Transverse colon (tissue), 4 donors: ENCODE measurements around the gene NPRL2. TPM values are rescaled to one million over a fixed set of nuclear protein-coding genes. Genes with fewer than 3 reads are reported as not detected.
A peak's percentile ranks its signal among the peaks of the same experiment; 100 is the strongest.

ENCODE experiments used
- DNase-seq: peaks from one replicate; pipeline ENCODE4 v3.0.0-alpha.2; 2019
- H3K27ac ChIP-seq, 4 donors: fragments of 200-600 bp; sonication (generic); 2 replicates each; pipeline ENCODE4 v1.5.1; 2016 to 2018; ENCODE audit warnings: inconsistent platforms in 4 of 4
- H3K27me3 ChIP-seq: fragments of 200-600 bp; sonication (generic); 2 replicates; pipeline ENCODE4 v1.5.1; 2017; ENCODE audit warnings: inconsistent platforms
- H3K36me3 ChIP-seq, 4 donors: fragments of 200-600 bp; sonication (generic); 2 replicates each; pipeline ENCODE4 v1.5.1; 2017 to 2019; ENCODE audit warnings: inconsistent platforms in 4 of 4
- H3K4me1 ChIP-seq, 4 donors: fragments of 200-600 bp; sonication (generic); 2 replicates each; pipeline ENCODE4 v1.5.1; 2017 to 2020; ENCODE audit warnings: inconsistent platforms in 4 of 4
- H3K4me3 ChIP-seq, 4 donors: fragments of 200-600 bp; sonication (generic); 1 replicate in 1 of 4; 2 replicates in 3 of 4; pipeline versions ENCODE4 v1.5.1 to v1.6.1; 2017 to 2019; ENCODE audit warnings: inconsistent platforms in 4 of 4
- H3K9me3 ChIP-seq, 2 donors: fragments of 200-600 bp; sonication (generic); 2 replicates each; pipeline ENCODE4 v1.5.1; 2017 to 2019; ENCODE audit warnings: inconsistent platforms in 2 of 2
- EP300 ChIP-seq: sonication (generic); formaldehyde crosslinking; IDR thresholded peaks from one replicate; pipeline ENCODE4 v1.6.1; 2017; ENCODE audit warnings: antibody characterized with exemption, low read depth
- POLR2A ChIP-seq: fragments of 450-650 bp; IDR thresholded peaks from one replicate; pipeline ENCODE4 v1.6.1; 2016; ENCODE audit warnings: antibody characterized with exemption, mild to moderate bottlenecking, moderate library complexity
- POLR2AphosphoS5 ChIP-seq, 3 donors: sonication (generic); formaldehyde crosslinking; IDR thresholded peaks; one replicate each; pipeline ENCODE4 v1.6.1; 2016; ENCODE audit warnings: antibody characterized with exemption in 3 of 3
- WGBS, 2 donors: methylation state at CpG; one replicate each; pipeline ENCODE4 v1.1.5; 2018; ENCODE audit warnings: low coverage in 1 of 2; 5-methylcytosine and 5-hydroxymethylcytosine counted together
- in situ Hi-C, 4 donors: fragments of 200-750 bp; cut with MboI; loops; one replicate each; pipeline versions ENCODE4 v1.15.0 to v1.15.1; 2017; ENCODE audit warnings: low sequenced_read_pairs in 3 of 4, low pct_ligation_motif_present in 1 of 4, low pct_unique_long_range_greater_than_20kb in 1 of 4
- intact Hi-C: fragments of 100-400 bp; cut with DNase I; formaldehyde crosslinking; loops from one replicate; pipeline ENCODE4 v1.15.1; 2023; ENCODE audit warnings: low total_unique reads
- total RNA-seq, 4 donors: library from RNA; depleted of rRNA; stranded (reverse); fragments of >200 nt; gene quantifications; one replicate each; pipeline ENCODE4 v1.1.0, GENCODE V29; 2016
- TF ChIP-seq, protein P1 (sequence below), 5 experiments: fragments of 200-600 bp in 3 of 5; fragments of 450-650 bp in 2 of 5; sonication (generic) in 3 of 5; IDR thresholded peaks; 1 replicate in 2 of 5; 2 replicates in 3 of 5; pipeline ENCODE4 v1.5.1; 2016 to 2017; ENCODE audit warnings: antibody characterized with exemption in 5 of 5, inconsistent platforms in 3 of 5, mild to moderate bottlenecking in 2 of 5, moderate library complexity in 1 of 5

NPRL2 gene
- total RNA-seq, 4 donors from 2014 or later, result 6.0 to 29.2 (median 13.1) TPM

DNA sequence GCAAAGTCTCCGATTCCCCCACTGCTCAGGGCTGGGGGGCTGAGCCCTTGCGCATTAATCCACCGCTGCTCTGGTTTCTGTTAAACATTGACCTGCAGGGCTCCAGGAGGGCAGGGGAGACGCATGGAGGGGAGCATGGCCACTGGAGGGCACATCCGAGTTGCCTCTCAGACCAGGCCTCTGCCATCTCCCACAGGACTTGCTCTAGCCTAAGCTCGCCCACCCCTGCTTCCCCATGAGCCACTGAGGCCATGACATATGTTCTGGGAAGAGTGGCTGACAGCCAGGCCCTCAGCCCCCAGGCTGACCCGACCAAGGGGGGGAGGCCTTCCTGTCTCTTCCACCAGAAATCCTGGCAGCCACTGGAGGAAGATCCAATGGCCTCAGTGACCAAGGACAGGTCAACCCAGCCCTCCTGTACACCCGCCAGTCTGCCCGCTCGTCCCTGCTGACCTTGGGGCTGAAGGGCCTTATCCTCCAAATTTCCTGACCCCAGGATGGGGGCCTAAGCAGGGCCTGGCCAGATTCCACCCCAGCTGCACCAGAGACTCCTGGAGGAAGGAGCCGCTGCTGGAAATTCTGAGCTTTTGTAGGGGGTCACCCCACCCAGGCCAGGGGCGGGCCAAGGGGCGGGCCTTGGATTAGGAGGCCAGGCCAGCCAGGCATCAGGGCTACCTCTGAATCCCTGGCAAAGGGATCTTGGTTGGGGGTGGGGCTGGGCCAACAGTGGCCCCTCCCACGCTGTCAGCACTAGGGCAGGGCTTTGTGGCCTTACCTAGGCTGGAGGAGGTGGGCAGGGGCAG is 47.4 kb downstream of the NPRL2 start, which contains the start of gene HYAL1:
Gene HYAL1, minus strand, starts transcription at position 562 of the 803 bp plus-strand sequence. CDS start 618 bp downstream, outside the sequence.
- no peaks in the 10 kb centered on the region for H3K27me3 ChIP-seq
- no peaks in the 10 kb centered on the region for H3K9me3 ChIP-seq

GRCh38 chr3:50302095-50303012 is 48.2 kb downstream of the NPRL2 start:
- in situ Hi-C loops, result no loop called here
- H3K27ac ChIP-seq, result peak overlapping the region; percentile 48 to 73 (median 58)
- TF ChIP-seq EP300 (no peak), POLR2A (no peak), POLR2AphosphoS5 (IDR thresholded peaks at IDR 0.05) (no peak)
- TF ChIP-seq, protein P1, sequence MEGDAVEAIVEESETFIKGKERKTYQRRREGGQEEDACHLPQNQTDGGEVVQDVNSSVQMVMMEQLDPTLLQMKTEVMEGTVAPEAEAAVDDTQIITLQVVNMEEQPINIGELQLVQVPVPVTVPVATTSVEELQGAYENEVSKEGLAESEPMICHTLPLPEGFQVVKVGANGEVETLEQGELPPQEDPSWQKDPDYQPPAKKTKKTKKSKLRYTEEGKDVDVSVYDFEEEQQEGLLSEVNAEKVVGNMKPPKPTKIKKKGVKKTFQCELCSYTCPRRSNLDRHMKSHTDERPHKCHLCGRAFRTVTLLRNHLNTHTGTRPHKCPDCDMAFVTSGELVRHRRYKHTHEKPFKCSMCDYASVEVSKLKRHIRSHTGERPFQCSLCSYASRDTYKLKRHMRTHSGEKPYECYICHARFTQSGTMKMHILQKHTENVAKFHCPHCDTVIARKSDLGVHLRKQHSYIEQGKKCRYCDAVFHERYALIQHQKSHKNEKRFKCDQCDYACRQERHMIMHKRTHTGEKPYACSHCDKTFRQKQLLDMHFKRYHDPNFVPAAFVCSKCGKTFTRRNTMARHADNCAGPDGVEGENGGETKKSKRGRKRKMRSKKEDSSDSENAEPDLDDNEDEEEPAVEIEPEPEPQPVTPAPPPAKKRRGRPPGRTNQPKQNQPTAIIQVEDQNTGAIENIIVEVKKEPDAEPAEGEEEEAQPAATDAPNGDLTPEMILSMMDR (IDR thresholded peaks at IDR 0.05), result no peak
- intact Hi-C loops, result no loop called here
- H3K36me3 ChIP-seq, result no peaks in the 10 kb centered on the region
- H3K4me3 ChIP-seq, result peak overlapping the region in 1 of 4 donors; percentile 13
- no peaks in the 10 kb centered on the region for H3K27me3 ChIP-seq
- DNase-seq, result no peak
- no peaks in the 10 kb centered on the region for H3K9me3 ChIP-seq
- WGBS, 2 donors, result 87 to 100% methylated on average over 1 to 32 of the region's 32 CpGs
- peaks cover 15 to 35% (median 32%) of the 10 kb centered on the region in 4 donors for H3K4me1 ChIP-seq

More for the DNA sequence above, 47.4 kb downstream of the NPRL2 start, which contains the start of gene HYAL1:
- H3K4me1 ChIP-seq, result peaks cover 12 to 32% (median 30%) of the 10 kb centered on the region in 4 donors
- intact Hi-C loops, result no loop called here
- WGBS, 2 donors, result 58 to 70% methylated on average over 2 to 13 of the region's 14 CpGs
- peak within 1 kb of the TSS; percentile 48 to 73 (median 58) for H3K27ac ChIP-seq
- in situ Hi-C loops, result no loop called here
- TF ChIP-seq EP300 (no peak), POLR2A (no peak), POLR2AphosphoS5 (IDR thresholded peaks at IDR 0.05) (no peak)
- TF ChIP-seq, protein P1 (IDR thresholded peaks at IDR 0.05), result peak in 1 of 5 experiments; percentile 12
- peak within 1 kb of the TSS in 1 of 4 donors; percentile 13 for H3K4me3 ChIP-seq
- H3K36me3 ChIP-seq, result no peaks in the 10 kb centered on the region
- no peak for DNase-seq

DNA sequence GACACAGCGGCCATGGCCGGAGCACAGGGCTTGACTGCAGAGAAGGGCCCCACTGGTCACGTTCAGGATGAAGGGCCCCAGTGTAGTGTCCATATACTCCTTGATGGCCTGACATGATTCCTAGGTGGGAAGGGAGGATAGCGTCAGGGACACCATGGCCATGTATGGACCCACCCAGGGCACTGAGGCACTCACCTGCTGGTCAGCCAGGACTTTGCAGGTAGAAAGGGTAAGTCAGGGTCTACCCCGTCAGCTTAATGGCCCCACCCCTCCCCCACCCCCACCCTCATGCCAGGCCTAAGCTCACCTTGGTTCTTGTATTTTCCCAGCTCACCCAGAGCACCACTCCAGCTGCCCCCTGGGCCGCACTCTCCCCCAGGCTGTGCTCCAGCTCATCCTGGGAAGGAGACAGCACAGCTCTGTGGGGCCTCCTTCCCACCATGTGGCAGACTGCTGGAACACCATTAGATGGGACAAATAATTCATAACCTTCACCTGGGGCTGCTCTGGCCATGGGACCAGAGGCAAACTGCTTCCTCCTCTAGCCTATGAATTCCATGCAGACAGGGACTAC is 49.8 kb downstream of the NPRL2 start:
- in situ Hi-C loops (no loop called here), intact Hi-C loops (no loop called here)
- H3K4me1 ChIP-seq, result peaks cover 15 to 35% (median 32%) of the 10 kb centered on the region in 4 donors
- 88% methylated on average over 5 of the region's 6 CpGs; no CpG with 5 or more reads in 1 of the 2 donors for WGBS, 2 donors
- no peaks in the 10 kb centered on the region for H3K9me3 ChIP-seq
- peak overlapping the region; percentile 90 to 96 (median 92) for H3K27ac ChIP-seq
- DNase-seq, result no peak
- no peaks in the 10 kb centered on the region for H3K27me3 ChIP-seq
- no peaks in the 10 kb centered on the region for H3K36me3 ChIP-seq
- H3K4me3 ChIP-seq, result peak overlapping the region in 2 of 4 donors; percentile 47 to 51
- TF ChIP-seq, protein P1 (IDR thresholded peaks at IDR 0.05), result no peak
- no peak for TF ChIP-seq POLR2A
- TF ChIP-seq EP300, result no peak
- no peak for TF ChIP-seq POLR2AphosphoS5 (IDR thresholded peaks at IDR 0.05)
